HCT116 (cell line): ENCODE data around the gene MINK1.

ENCODE experiments used
- EGR1 ChIP-seq: IDR thresholded peaks from 2 replicates; pipeline ENCODE4 v1.6.1; 2012; ENCODE audit warnings: low read depth
- EZH2 ChIP-seq: fragments of 200-600 bp; sonication (generic); IDR thresholded peaks from 2 replicates; pipeline ENCODE4 v1.6.1; 2017; ENCODE audit warnings: antibody characterized with exemption, mixed run types
- JUND ChIP-seq: IDR thresholded peaks from 2 replicates; pipeline ENCODE4 v1.6.1; 2012
- POLR2AphosphoS5 ChIP-seq: IDR thresholded peaks from 2 replicates; pipeline ENCODE4 v1.6.1; 2011; ENCODE audit warnings: mild to moderate bottlenecking, low read depth, low read length, moderate library complexity
- YY1 ChIP-seq: IDR thresholded peaks from 2 replicates; pipeline ENCODE4 v1.6.1; 2011; ENCODE audit warnings: low read length, low read depth, moderate library complexity, mild to moderate bottlenecking; ENCODE audit not compliant: insufficient replicate concordance; ENCODE audit errors: extremely low read depth
- TF ChIP-seq, protein P1 (sequence below), 3 experiments: fragments of 200-600 bp in 1 of 3; sonication (generic) in 1 of 3; IDR thresholded peaks in 2 of 3; conservative IDR thresholded peaks in 1 of 3; 2 replicates each; pipeline ENCODE4 v1.5.1; 2012 to 2017; ENCODE audit warnings: low read depth in 2 of 3, low read length in 2 of 3, antibody characterized with exemption in 1 of 3, borderline replicate concordance in 1 of 3, control low read depth in 1 of 3, mild to moderate bottlenecking in 1 of 3, mixed read lengths in 1 of 3, mixed run types in 1 of 3, moderate library complexity in 1 of 3; ENCODE audit not compliant: insufficient read depth in 1 of 3

DNA sequence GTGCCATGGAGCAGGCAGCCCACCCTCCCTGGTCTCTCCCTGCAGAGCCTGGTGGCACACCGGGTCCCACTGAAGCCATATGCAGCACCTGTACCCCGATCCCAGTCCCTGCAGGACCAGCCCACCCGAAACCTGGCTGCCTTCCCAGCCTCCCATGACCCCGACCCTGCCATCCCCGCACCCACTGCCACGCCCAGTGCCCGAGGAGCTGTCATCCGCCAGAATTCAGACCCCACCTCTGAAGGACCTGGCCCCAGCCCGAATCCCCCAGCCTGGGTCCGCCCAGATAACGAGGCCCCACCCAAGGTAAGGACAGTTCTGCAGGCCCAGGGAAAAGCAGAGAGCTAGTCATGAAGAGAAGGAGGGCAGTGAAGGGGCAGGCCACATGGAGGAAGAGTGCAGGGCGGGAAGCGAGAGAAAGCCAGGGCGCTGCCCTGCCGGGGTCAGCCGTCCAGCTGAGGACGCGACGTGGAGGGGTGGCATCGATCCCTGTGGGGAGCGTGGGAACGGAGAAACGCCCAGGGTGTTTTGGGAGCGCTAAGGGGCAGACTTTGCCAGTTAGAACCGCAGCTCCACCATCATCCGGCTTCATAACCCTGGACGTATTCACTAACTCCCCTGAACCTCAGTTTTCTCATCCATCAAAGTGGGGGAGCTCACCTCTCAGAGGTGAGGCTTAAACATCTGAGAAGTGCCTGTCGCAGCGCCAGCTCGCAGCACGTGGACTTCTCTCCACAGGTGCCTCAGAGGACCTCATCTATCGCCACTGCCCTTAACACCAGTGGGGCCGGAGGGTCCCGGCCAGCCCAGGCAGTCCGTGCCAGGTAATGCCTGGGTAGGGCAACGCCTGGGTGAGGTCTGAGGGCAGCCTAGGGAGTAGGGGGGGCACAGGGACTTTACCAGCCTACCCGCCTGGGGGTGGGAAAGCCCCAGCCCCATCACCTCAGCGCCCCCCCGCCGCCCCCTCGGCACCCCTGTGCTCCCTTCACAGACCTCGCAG, 58.6 kb downstream of the MINK1 start:
- TF ChIP-seq EGR1 (no peak), JUND (no peak), EZH2 (no peak), POLR2AphosphoS5 (no peak), YY1 (no peak)
- TF ChIP-seq, protein P1, sequence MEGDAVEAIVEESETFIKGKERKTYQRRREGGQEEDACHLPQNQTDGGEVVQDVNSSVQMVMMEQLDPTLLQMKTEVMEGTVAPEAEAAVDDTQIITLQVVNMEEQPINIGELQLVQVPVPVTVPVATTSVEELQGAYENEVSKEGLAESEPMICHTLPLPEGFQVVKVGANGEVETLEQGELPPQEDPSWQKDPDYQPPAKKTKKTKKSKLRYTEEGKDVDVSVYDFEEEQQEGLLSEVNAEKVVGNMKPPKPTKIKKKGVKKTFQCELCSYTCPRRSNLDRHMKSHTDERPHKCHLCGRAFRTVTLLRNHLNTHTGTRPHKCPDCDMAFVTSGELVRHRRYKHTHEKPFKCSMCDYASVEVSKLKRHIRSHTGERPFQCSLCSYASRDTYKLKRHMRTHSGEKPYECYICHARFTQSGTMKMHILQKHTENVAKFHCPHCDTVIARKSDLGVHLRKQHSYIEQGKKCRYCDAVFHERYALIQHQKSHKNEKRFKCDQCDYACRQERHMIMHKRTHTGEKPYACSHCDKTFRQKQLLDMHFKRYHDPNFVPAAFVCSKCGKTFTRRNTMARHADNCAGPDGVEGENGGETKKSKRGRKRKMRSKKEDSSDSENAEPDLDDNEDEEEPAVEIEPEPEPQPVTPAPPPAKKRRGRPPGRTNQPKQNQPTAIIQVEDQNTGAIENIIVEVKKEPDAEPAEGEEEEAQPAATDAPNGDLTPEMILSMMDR (IDR thresholded peaks at IDR 0.05 in 2 of 3, conservative IDR thresholded peaks at IDR 0.05 in 1 of 3; ENCODE audit: borderline replicate concordance in 1 of 3, insufficient read depth in 1 of 3, low read depth in 2 of 3, low read length in 2 of 3) = no peak
